ENCODE data around the gene FRMD4A. TPM values are rescaled to one million over a fixed set of nuclear protein-coding genes. Genes with fewer than 3 reads are reported as not detected.
"Not testable (repeated sequence)": the region's sequence is repeated elsewhere in the genome, so short reads cannot be mapped to it uniquely, and the experiment has no call there.

FRMD4A gene
- total RNA-seq, 1 experiment from 2014 or later: 63.4 TPM

- in situ Hi-C loops (cut with HindIII; ENCODE audit: low sequenced_read_pairs): no loop called here
- no peak for DNase-seq (ENCODE audit: low spot score)
These were observed 609.2 kb downstream of the FRMD4A start for GRCh38 chr10:13721486-13721885.

- no peak for DNase-seq (ENCODE audit: low spot score)
- in situ Hi-C loops (cut with HindIII; ENCODE audit: low sequenced_read_pairs): no loop called here
These were observed 610.0 kb downstream of the FRMD4A start for GRCh38 chr10:13720699-13721098.

GRCh38 chr10:13719425-13719824 is 611.3 kb downstream of the FRMD4A start:
- in situ Hi-C loops (cut with HindIII; ENCODE audit: low sequenced_read_pairs): no loop called here
- DNase-seq (ENCODE audit: low spot score): no peak

GRCh38 chr10:13718820-13719219 is 611.9 kb downstream of the FRMD4A start:
- no peak for DNase-seq (ENCODE audit: low spot score)
- in situ Hi-C loops (cut with HindIII; ENCODE audit: low sequenced_read_pairs): no loop called here

GRCh38 chr10:13717936-13718772 is 612.6 kb downstream of the FRMD4A start:
- in situ Hi-C loops (cut with HindIII; ENCODE audit: low sequenced_read_pairs): no loop called here
- DNase-seq (ENCODE audit: low spot score): no peak

- in situ Hi-C loops (cut with HindIII; ENCODE audit: low sequenced_read_pairs): no loop called here
- DNase-seq (ENCODE audit: low spot score): no peak
These were observed 613.2 kb downstream of the FRMD4A start for GRCh38 chr10:13717571-13717935.

- in situ Hi-C loops (cut with HindIII; ENCODE audit: low sequenced_read_pairs): no loop called here
- DNase-seq (ENCODE audit: low spot score): no peak
These were observed 614.3 kb downstream of the FRMD4A start for GRCh38 chr10:13716081-13717071.

- DNase-seq (ENCODE audit: low spot score); in situ Hi-C loops (cut with HindIII; ENCODE audit: low sequenced_read_pairs): not testable (repeated sequence)
These were observed 615.1 kb downstream of the FRMD4A start for GRCh38 chr10:13715596-13715995.

GRCh38 chr10:13715100-13715499 is 615.6 kb downstream of the FRMD4A start:
- in situ Hi-C loops (cut with HindIII; ENCODE audit: low sequenced_read_pairs): no loop called here
- no peak for DNase-seq (ENCODE audit: low spot score)

GRCh38 chr10:13712837-13713581 is 617.7 kb downstream of the FRMD4A start:
- DNase-seq (ENCODE audit: low spot score): peak; percentile 33
- in situ Hi-C loops (cut with HindIII; ENCODE audit: low sequenced_read_pairs): no loop called here

GRCh38 chr10:13712476-13712836 is 618.3 kb downstream of the FRMD4A start:
- no peak for DNase-seq (ENCODE audit: low spot score)
- in situ Hi-C loops (cut with HindIII; ENCODE audit: low sequenced_read_pairs): no loop called here

- no peak for DNase-seq (ENCODE audit: low spot score)
- in situ Hi-C loops (cut with HindIII; ENCODE audit: low sequenced_read_pairs): no loop called here
These were observed 619.4 kb downstream of the FRMD4A start for GRCh38 chr10:13711291-13711690.

GRCh38 chr10:13709931-13710650 is 620.6 kb downstream of the FRMD4A start:
- in situ Hi-C loops (cut with HindIII; ENCODE audit: low sequenced_read_pairs): no loop called here
- peak; percentile 69 for DNase-seq (ENCODE audit: low spot score)

GRCh38 chr10:13708256-13708990 is 622.3 kb downstream of the FRMD4A start:
- peak; percentile 10 for DNase-seq (ENCODE audit: low spot score)
- in situ Hi-C loops (cut with HindIII; ENCODE audit: low sequenced_read_pairs): no loop called here

GRCh38 chr10:13707156-13707881 is 623.4 kb downstream of the FRMD4A start:
- in situ Hi-C loops (cut with HindIII; ENCODE audit: low sequenced_read_pairs): no loop called here
- DNase-seq (ENCODE audit: low spot score): peak; percentile 85

- DNase-seq (ENCODE audit: low spot score): no peak
- in situ Hi-C loops (cut with HindIII; ENCODE audit: low sequenced_read_pairs): no loop called here
These were observed 624.1 kb downstream of the FRMD4A start for GRCh38 chr10:13706604-13707003.

GRCh38 chr10:13706175-13706574 is 624.5 kb downstream of the FRMD4A start:
- in situ Hi-C loops (cut with HindIII; ENCODE audit: low sequenced_read_pairs): no loop called here

More at GRCh38 chr10:13706175-13706574, 624.5 kb downstream of the FRMD4A start:
- DNase-seq (ENCODE audit: low spot score): no peak

Data from G401 (cell line).